ENCODE results near the gene FAM168A. TPM values are rescaled to one million over a fixed set of nuclear protein-coding genes. Genes with fewer than 3 reads are reported as not detected.

The FAM168A gene
- total and polyA plus RNA-seq, 9 of the 15 experiments (the other 6 are each of a cell fraction or from before 2014, with no cell fraction given) = 0.44 to 7.2 (median 2.9) TPM

DNA sequence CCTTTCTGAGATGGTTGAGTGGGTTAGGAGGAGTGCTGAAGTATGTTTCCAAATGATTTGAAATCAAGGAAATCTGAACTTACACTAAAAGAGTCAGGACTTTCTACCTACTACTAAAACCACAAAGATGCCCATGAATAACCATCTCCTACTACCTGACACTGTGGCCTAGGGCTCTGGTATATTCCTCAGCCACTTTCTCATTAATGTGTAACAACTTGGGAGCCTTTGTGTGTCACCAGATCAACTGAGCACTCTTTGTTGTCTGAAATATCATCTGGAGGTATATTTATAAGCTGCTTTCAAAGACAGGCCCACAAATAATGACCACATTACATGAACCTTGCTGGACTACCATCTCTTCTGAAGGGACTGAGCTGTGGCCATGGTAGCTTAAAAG is 177.8 kb downstream of the FAM168A start (continued):
- no peak for TF ChIP-seq TAL1 (IDR thresholded peaks at IDR 0.05)
- no peak for TF ChIP-seq ZNF79 (CRISPR knock-in tag; IDR thresholded peaks at IDR 0.05; ENCODE audit: low read depth)

DNA sequence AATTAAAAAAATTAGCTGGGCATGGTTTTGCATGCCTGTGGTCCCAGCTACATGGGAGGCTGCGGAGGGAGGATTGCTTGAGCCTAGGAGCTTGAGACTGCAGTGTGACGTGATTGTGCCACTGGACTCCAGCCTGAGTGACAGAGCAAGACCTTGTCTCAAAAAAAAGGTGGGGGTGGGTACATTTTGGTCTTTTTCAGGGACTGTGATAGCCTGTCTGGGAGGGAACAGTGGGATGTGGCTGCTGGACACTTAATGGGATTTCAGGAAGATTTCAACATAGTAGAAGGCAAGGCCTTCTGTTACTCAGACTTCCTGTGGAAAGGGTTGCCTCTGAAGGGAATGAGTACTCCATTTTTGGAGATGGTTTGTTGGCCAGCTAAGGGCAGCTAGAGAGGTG is 181.1 kb downstream of the FAM168A start:
- H3K4me3 ChIP-seq = no peak overlapping the region
- no peak for ATAC-seq
- no peaks in the 10 kb centered on the region for H3K9me1 ChIP-seq (ENCODE audit: control insufficient read depth, insufficient read depth, low read length)
- H3K9me3 ChIP-seq (replicated peaks; ENCODE audit: control insufficient read depth, insufficient read depth, low read depth, low read length) = no peaks in the 10 kb centered on the region
- no TSS peak for BruUV-seq (replicated peaks)
- 60% methylated on average over 2 of the region's 2 CpGs for WGBS (ENCODE audit: insufficient coverage, low coverage, missing lambda C conversion rate)
- TF ChIP-seq TRIM28 (IDR thresholded peaks at IDR 0.05) (no peak), TAF1 (IDR thresholded peaks at IDR 0.05; ENCODE audit: control insufficient read depth, extremely low read depth, insufficient read depth, low read length, severe bottlenecking) (no peak), ZFPM2 (CRISPR knock-in tag; IDR thresholded peaks at IDR 0.05) (no peak), NBN (IDR thresholded peaks at IDR 0.05; ENCODE audit: low read depth) (no peak)
- in situ Hi-C loops (cut with MboI) = no loop called here
- no peak overlapping the region for H3K27ac ChIP-seq (ENCODE audit: extremely low read depth, low read depth, low read length)
- H3K27me3 ChIP-seq (ENCODE audit: control insufficient read depth in 2 of 2, insufficient read depth in 2 of 2, low read length in 2 of 2) = no peaks in the 10 kb centered on the region
- no peaks in the 10 kb centered on the region for H3K4me1 ChIP-seq (replicated peaks in 1 of 2; ENCODE audit: control insufficient read depth in 2 of 2, insufficient read depth in 2 of 2, low read length in 2 of 2)
- H3K79me2 ChIP-seq (ENCODE audit: control insufficient read depth, insufficient read depth, low read length) = no peaks in the 10 kb centered on the region
- H3K9ac ChIP-seq (ENCODE audit: insufficient read depth in 1 of 2, low read depth in 2 of 2, low read length in 2 of 2) = no peak overlapping the region
- no peaks in the 10 kb centered on the region for H3K36me3 ChIP-seq (ENCODE audit: control insufficient read depth, insufficient read depth, low read length)
- H4K20me1 ChIP-seq (replicated peaks; ENCODE audit: control insufficient read depth, insufficient read depth, low read length) = no peaks in the 10 kb centered on the region
- intact Hi-C loops (cut with micrococcal nuclease) = no loop called here
- DNase-seq (ENCODE audit: extremely low read depth in 1 of 4, low spot score in 3 of 4) = no peak
- CTCF ChIA-PET (ENCODE audit: low intra/inter-chr PET ratio) = no interaction called here
- FAIRE-seq = no peak
- no peak overlapping the region for H3K4me2 ChIP-seq (ENCODE audit: insufficient read depth, low read length)
- POLR2A ChIA-PET = interaction anchor here (1.5 kb wide), 1 partner anchor 8 kb away, joined by 4 read pairs; no protein-coding TSS in a partner anchor
- H2AFZ ChIP-seq (ENCODE audit: low read depth, low read length) = no peak overlapping the region
